Measurements from ENCODE around the gene IL32. TPM values are rescaled to one million over a fixed set of nuclear protein-coding genes. Genes with fewer than 3 reads are reported as not detected.

IL32 gene
- total RNA-seq, 1 donor from 2014 or later = 1.4 TPM

DNA sequence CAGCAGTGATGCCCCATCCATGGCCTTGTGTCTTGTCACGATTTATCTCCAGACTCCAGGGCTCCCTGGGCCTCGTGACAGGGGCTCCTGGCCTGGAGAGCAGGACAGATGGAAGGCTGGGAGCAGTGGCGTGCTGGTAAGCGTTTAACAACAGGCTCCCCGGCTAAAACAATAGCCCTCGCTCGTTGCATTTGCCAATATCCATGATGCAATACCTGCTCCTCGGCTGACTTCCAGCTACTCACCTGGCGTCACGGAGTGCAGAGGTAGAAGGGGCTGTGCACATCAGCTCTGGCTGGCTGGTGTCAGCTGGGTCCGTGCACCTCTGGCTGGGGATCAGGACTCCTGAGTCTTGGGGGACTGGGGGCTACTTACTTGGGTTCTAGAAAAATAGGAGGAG lies 27.2 kb upstream of the IL32 start:
- H3K27ac ChIP-seq = no peak overlapping the region
- H3K36me3 ChIP-seq = no peaks in the 10 kb centered on the region
- peaks cover 58% of the 10 kb centered on the region for H3K27me3 Mint-ChIP-seq (ENCODE audit: insufficient read depth, low read depth)
- H3K27ac Mint-ChIP-seq = no peak overlapping the region
- peaks cover 1% of the 10 kb centered on the region for H3K36me3 Mint-ChIP-seq
- H3K4me2 ChIP-seq = no peak overlapping the region
- H3K9me3 Mint-ChIP-seq = no peaks in the 10 kb centered on the region
- peaks cover 96% of the 10 kb centered on the region for H3K27me3 ChIP-seq
- TF ChIP-seq CTCF (IDR thresholded peaks at IDR 0.05) (no peak), EZH2 (IDR thresholded peaks at IDR 0.05) (no peak), EZH2phosphoT487 (IDR thresholded peaks at IDR 0.05) (no peak)
- no peaks in the 10 kb centered on the region for H3K79me2 ChIP-seq (ENCODE audit: low read depth)
- peaks cover 6% of the 10 kb centered on the region for H3K4me1 Mint-ChIP-seq
- DNase-seq (ENCODE audit: low spot score) = no peak
- H4K20me1 ChIP-seq (ENCODE audit: low read depth) = no peaks in the 10 kb centered on the region
- no peaks in the 10 kb centered on the region for H3F3A ChIP-seq (ENCODE audit: low read depth)
- no peaks in the 10 kb centered on the region for H3K9me3 ChIP-seq (ENCODE audit: low read depth)
- H3K4me3 ChIP-seq = no peak overlapping the region
- no peak overlapping the region for H3K4me3 Mint-ChIP-seq
- no peaks in the 10 kb centered on the region for H3K4me1 ChIP-seq
- no peak overlapping the region for H3K9ac ChIP-seq
- no peak overlapping the region for H2AFZ ChIP-seq (replicated peaks)

- Histone ChIP-seq H3K27ac (no peak overlapping the region), H3K4me2 (no peak overlapping the region), H3K4me3 (no peak overlapping the region), H3F3A (ENCODE audit: low read depth) (no peaks in the 10 kb centered on the region), H4K20me1 (ENCODE audit: low read depth) (no peaks in the 10 kb centered on the region), H3K27me3 (peaks cover 96% of the 10 kb centered on the region), H3K4me1 (no peaks in the 10 kb centered on the region), H3K9me3 (ENCODE audit: low read depth) (no peaks in the 10 kb centered on the region), H3K79me2 (ENCODE audit: low read depth) (no peaks in the 10 kb centered on the region), H2AFZ (replicated peaks) (no peak overlapping the region), H3K9ac (no peak overlapping the region), H3K36me3 (no peaks in the 10 kb centered on the region)
- Mint-ChIP-seq H3K4me1 (peaks cover 6% of the 10 kb centered on the region), H3K27me3 (ENCODE audit: insufficient read depth, low read depth) (peaks cover 56% of the 10 kb centered on the region), H3K9me3 (no peaks in the 10 kb centered on the region), H3K36me3 (peaks cover 1% of the 10 kb centered on the region), H3K4me3 (no peak overlapping the region), H3K27ac (no peak overlapping the region)
- TF ChIP-seq EZH2phosphoT487 (IDR thresholded peaks at IDR 0.05) = no peak
- TF ChIP-seq CTCF (IDR thresholded peaks at IDR 0.05) = no peak
- no peak for TF ChIP-seq EZH2 (IDR thresholded peaks at IDR 0.05)
- no peak for DNase-seq (ENCODE audit: low spot score)
Observed at GRCh38 chr16:3038896-3039295, 26.5 kb upstream of the IL32 start.

DNA sequence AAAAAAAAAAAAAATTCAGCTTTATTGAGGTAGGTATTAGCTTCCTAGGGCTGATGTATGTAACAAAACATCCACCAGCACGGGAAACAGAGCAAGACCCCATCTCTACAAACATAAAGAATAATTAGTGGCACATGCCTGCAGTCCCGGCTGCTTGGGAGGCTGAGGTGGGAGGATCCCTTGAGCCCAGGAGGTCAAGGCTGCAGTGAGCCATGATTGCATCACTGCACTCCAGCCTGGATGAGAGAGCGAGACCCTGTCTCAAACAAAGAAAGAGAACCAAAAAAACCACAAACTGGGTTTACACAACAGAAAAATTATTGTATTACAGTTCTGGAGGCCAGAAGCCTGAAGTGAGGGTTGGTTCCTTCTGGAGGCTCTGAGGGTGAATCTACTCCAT lies 23.1 kb upstream of the IL32 start:
- no peak overlapping the region for H2AFZ ChIP-seq (replicated peaks)
- H3K27ac Mint-ChIP-seq = no peak overlapping the region
- no peaks in the 10 kb centered on the region for H3K4me1 ChIP-seq
- H3K27me3 Mint-ChIP-seq (ENCODE audit: insufficient read depth, low read depth) = peaks cover 54% of the 10 kb centered on the region
- H3K4me3 Mint-ChIP-seq = no peak overlapping the region
- H4K20me1 ChIP-seq (ENCODE audit: low read depth) = peaks cover 8% of the 10 kb centered on the region
- H3K4me2 ChIP-seq = no peak overlapping the region
- no peak overlapping the region for H3K4me3 ChIP-seq
- DNase-seq (ENCODE audit: low spot score) = no peak
- H3K9me3 Mint-ChIP-seq = no peaks in the 10 kb centered on the region
- no peaks in the 10 kb centered on the region for H3K79me2 ChIP-seq (ENCODE audit: low read depth)
- no peaks in the 10 kb centered on the region for H3K9me3 ChIP-seq (ENCODE audit: low read depth)
- H3K4me1 Mint-ChIP-seq = peaks cover 5% of the 10 kb centered on the region
- H3K27ac ChIP-seq = no peak overlapping the region
- peaks cover 96% of the 10 kb centered on the region for H3K27me3 ChIP-seq
- no peak overlapping the region for H3K9ac ChIP-seq
- no peaks in the 10 kb centered on the region for H3K36me3 ChIP-seq
- H3F3A ChIP-seq (ENCODE audit: low read depth) = peaks cover 28% of the 10 kb centered on the region
- no peak for TF ChIP-seq EZH2 (IDR thresholded peaks at IDR 0.05)
- no peak for TF ChIP-seq CTCF (IDR thresholded peaks at IDR 0.05)
- no peak for TF ChIP-seq EZH2phosphoT487 (IDR thresholded peaks at IDR 0.05)
- H3K36me3 Mint-ChIP-seq = no peaks in the 10 kb centered on the region

Measured in neural progenitor cell (in vitro differentiated cells).